ENCODE measurements around the gene TPRKB.
"Not testable (repeated sequence)": the region's sequence is repeated elsewhere in the genome, so short reads cannot be mapped to it uniquely, and the experiment has no call there.

The TPRKB gene

DNA sequence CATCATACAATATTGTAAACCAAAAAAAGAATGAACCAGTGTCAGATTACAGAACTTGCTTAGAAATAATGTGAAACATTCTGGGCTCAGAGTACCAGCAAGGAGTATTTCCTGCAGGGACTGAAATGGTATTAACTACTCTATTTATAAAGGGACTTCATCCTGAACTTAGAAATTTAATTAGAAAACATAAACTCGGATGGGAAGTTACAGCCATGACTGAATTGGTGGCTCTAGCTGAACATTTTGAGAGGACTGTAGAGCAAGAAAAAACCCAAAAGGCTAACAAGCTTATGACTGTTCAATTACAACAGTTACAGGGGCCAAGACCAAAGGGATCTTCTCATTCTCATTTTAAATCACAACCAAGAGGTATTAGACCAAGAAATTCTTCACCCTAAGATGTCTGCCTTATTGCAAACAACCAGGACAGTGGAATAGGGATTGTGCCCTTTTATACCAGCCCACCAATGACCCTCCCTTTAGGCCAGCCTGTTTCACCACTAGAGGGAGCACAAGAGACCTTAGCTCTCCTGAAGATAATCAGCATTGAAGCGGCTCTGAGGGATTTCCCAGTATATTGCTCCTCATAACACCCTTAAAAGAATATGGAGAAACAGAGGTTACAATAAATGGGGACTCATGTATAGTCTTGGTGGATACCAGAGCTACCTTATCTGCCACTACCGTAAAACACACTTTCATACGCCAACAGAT, 46.6 kb downstream of the TPRKB start:
- H3K9ac ChIP-seq; H2AFZ ChIP-seq; H3K4me2 ChIP-seq (ENCODE audit: low read length); H3K36me3 ChIP-seq (ENCODE audit: control insufficient read depth, insufficient read depth, low read length); H3K27me3 ChIP-seq (ENCODE audit: control insufficient read depth, insufficient read depth, low read length); H3K27ac ChIP-seq; H3K4me1 ChIP-seq; H3K4me3 ChIP-seq (ENCODE audit: low read depth, low read length); H3K9me3 ChIP-seq (ENCODE audit: control insufficient read depth, low read length); H3K79me2 ChIP-seq: not testable (repeated sequence)
- TF ChIP-seq, protein P1, sequence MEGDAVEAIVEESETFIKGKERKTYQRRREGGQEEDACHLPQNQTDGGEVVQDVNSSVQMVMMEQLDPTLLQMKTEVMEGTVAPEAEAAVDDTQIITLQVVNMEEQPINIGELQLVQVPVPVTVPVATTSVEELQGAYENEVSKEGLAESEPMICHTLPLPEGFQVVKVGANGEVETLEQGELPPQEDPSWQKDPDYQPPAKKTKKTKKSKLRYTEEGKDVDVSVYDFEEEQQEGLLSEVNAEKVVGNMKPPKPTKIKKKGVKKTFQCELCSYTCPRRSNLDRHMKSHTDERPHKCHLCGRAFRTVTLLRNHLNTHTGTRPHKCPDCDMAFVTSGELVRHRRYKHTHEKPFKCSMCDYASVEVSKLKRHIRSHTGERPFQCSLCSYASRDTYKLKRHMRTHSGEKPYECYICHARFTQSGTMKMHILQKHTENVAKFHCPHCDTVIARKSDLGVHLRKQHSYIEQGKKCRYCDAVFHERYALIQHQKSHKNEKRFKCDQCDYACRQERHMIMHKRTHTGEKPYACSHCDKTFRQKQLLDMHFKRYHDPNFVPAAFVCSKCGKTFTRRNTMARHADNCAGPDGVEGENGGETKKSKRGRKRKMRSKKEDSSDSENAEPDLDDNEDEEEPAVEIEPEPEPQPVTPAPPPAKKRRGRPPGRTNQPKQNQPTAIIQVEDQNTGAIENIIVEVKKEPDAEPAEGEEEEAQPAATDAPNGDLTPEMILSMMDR (IDR thresholded peaks at IDR 0.05), result peak; percentile 49

DNA sequence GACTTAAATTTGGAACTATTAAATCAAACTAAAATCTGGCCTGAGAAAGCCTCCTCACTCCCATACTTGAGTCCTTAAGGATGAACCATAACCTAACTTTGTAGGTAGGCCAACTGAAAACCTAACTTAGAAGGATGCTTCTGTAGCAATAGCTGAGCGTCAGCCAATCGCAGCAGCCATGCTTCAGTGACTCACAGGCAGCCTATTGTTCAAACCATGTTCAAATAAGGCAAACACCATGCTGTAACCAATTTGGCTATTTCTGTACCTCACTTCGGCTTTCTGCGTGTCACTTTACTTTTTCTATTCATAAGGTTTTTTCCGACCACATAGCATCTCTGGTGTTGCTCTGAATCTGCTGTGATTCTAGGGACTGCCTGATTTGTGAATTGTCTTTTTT, 48.7 kb downstream of the TPRKB start:
- not testable (repeated sequence) for H3K27me3 ChIP-seq (ENCODE audit: control insufficient read depth, insufficient read depth, low read length); H3K9ac ChIP-seq; H3K36me3 ChIP-seq (ENCODE audit: control insufficient read depth, insufficient read depth, low read length); H3K4me1 ChIP-seq; H3K79me2 ChIP-seq; H2AFZ ChIP-seq; H3K27ac ChIP-seq; H3K4me3 ChIP-seq (ENCODE audit: low read depth, low read length); H3K4me2 ChIP-seq (ENCODE audit: low read length); H3K9me3 ChIP-seq (ENCODE audit: control insufficient read depth, low read length)

DNA sequence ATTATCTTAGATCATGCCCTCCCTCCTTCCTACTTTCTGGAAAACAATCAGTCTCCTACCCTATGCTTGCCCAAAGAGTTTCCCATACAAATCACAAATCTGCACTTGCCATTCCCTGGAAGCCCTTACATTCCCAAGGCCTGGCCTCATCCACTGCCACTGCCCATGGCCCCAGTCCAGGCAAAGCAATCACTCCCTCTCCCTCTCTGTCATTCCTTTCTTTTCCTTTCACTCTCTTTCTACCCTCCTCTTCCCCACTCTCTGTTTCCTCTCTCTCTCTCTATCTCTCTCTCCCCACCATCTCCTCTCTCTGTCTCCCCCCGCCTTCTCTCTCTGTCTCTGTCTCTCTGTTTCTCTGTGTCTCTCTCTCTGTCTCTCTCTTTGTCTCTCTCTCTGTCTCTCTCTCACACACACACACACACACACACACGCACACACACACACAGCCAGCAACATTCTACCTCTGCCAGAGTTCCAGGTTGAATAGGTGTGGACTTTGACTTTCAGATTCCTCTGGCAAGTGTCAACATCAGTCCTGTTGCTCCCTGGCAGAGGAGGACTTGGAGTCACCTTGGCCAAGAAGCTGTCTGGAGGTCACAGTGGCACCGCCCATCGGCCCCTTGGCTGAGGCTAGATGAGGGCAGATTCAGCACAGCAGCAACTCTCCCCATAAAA, 51.2 kb downstream of the TPRKB start:
- TF ChIP-seq, protein P1 (IDR thresholded peaks at IDR 0.05), result no peak
- Histone ChIP-seq H3K27ac (no peak overlapping the region), H3K36me3 (ENCODE audit: control insufficient read depth, insufficient read depth, low read length) (no peaks in the 10 kb centered on the region), H3K9me3 (ENCODE audit: control insufficient read depth, low read length) (no peaks in the 10 kb centered on the region), H3K4me2 (ENCODE audit: low read length) (no peak overlapping the region), H3K79me2 (no peaks in the 10 kb centered on the region), H3K27me3 (ENCODE audit: control insufficient read depth, insufficient read depth, low read length) (no peaks in the 10 kb centered on the region), H3K4me1 (no peaks in the 10 kb centered on the region), H3K4me3 (ENCODE audit: low read depth, low read length) (no peak overlapping the region), H3K9ac (no peak overlapping the region), H2AFZ (no peak overlapping the region)

DNA sequence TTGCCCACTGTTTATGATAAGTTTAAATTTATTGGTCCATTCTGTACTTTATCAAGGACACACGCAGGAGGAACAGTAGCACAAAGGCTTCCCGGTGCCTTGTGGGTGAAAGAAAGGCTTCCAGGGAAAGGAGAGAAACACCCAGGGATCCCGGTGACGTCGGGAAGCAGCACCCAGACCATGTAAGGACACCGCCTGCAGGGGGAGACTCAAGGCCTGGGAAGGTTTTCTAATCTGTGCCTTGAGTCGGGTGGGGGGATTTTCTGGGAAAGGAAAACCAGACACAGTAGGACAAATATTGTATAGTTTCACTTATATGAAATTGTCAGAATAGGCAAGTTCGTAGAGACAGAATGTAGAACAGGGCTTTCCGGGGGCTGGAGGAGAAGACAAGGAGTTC, 52.2 kb downstream of the TPRKB start:
- H3K36me3 ChIP-seq (ENCODE audit: control insufficient read depth, insufficient read depth, low read length); H2AFZ ChIP-seq; H3K4me2 ChIP-seq (ENCODE audit: low read length); H3K79me2 ChIP-seq; H3K27me3 ChIP-seq (ENCODE audit: control insufficient read depth, insufficient read depth, low read length); H3K4me1 ChIP-seq; H3K9me3 ChIP-seq (ENCODE audit: control insufficient read depth, low read length); H3K27ac ChIP-seq; H3K4me3 ChIP-seq (ENCODE audit: low read depth, low read length); H3K9ac ChIP-seq: not testable (repeated sequence)

DNA sequence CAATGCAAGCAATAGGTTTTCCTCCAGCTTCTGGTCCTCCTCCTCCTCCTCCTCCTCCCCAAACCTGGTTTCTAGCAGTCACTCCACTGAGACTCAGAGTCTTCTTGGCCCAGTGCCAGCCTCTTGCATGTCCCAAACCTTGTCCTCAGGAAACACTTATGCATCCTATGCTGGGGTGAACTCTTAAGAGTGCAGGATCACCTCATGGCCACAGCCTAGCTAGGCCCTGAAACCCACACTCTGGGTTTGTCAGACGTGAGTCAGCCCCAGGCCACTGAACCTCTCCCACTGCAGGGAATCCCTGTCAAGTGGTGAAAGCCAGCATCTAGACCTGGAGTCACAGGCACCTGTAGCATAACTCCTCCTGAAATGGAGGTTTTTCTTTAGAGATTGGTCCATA, 52.8 kb downstream of the TPRKB start:
- H3K36me3 ChIP-seq (ENCODE audit: control insufficient read depth, insufficient read depth, low read length); H3K4me2 ChIP-seq (ENCODE audit: low read length); H3K4me1 ChIP-seq; H2AFZ ChIP-seq; H3K79me2 ChIP-seq; H3K4me3 ChIP-seq (ENCODE audit: low read depth, low read length); H3K27ac ChIP-seq; H3K9ac ChIP-seq; H3K9me3 ChIP-seq (ENCODE audit: control insufficient read depth, low read length); H3K27me3 ChIP-seq (ENCODE audit: control insufficient read depth, insufficient read depth, low read length): not testable (repeated sequence)

DNA sequence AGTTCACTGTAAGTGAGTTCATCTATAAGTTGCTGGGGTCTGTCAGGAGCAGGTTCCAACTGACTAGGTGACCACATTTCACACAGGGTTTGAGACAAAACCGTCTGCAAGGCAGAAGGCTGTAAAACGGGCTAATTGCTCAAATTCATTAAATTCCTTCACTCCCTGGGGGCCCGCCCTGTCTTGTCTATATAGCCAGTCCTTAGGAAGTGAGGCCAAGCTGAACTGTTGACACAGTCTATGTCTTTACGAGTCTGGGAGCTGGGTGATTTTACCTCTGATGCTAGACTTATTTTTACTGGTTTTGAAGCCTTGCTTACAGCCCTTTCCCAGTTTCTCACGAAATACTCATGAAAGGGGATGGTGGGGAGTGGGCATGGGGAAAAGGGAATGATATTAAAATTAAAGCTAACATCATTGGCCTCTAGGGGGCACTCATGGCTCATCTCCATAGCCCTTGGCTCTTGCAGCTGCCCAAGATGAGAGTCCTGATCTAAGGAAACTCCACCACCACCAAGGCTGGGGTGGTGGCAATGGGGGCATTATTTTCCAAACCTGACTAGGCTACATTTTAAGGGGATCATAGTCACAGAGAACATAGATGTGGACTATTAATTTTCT, 57.1 kb downstream of the TPRKB start:
- not testable (repeated sequence) for H3K9me3 ChIP-seq (ENCODE audit: control insufficient read depth, low read length); H3K79me2 ChIP-seq; H3K4me1 ChIP-seq; H2AFZ ChIP-seq; H3K27ac ChIP-seq; H3K4me2 ChIP-seq (ENCODE audit: low read length); H3K9ac ChIP-seq; H3K4me3 ChIP-seq (ENCODE audit: low read depth, low read length); H3K36me3 ChIP-seq (ENCODE audit: control insufficient read depth, insufficient read depth, low read length); H3K27me3 ChIP-seq (ENCODE audit: control insufficient read depth, insufficient read depth, low read length)
- TF ChIP-seq, protein P1 (IDR thresholded peaks at IDR 0.05), result peak; percentile 71
